ENCODE data around the gene NMNAT2.

The NMNAT2 gene

DNA sequence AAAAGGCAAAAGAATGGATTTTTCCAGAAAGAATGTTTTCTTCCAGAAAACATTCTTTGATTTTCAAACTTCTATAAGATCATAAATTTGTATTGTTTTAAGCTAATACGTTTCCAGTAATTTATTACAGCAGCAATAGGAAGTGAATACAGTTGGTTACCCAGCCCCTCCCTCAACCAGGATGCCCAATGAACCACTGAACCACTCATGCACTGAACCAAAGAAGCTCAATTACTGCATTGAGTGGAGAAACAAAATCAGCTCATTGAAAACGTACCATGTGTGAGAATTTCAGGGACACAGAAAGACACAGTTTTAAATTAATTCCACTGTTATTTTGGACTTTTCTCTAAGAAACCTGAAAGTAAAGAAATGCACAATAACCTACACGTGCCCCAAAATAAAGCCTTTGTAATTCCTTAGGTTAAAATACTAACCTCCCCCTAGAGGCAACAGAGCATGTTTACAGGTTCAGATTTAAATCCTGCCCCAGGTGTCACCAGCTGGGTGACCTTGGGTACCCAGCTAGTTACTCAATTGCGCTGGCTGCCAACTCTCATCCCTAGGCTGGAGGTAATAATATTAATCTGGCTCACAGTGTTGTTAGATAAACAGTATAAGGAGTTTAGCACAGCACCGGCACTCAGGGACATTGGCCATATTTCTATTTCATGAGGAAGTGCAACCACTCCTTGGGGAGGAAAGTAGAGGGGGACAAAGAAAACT, 111.7 kb downstream of the NMNAT2 start:
- Histone ChIP-seq H2AK5ac (ENCODE audit: low read depth, low read length) (no peak overlapping the region), H3K14ac (ENCODE audit: low read length) (no peak overlapping the region), H4K91ac (ENCODE audit: low read depth, low read length, poor library complexity) (no peak overlapping the region), H2AFZ (ENCODE audit: low read length) (no peak overlapping the region), H2BK15ac (ENCODE audit: low read length) (no peak overlapping the region), H3K79me1 (ENCODE audit: low read depth, low read length) (no peaks in the 10 kb centered on the region), H3K27me3 (ENCODE audit: control insufficient read depth in 3 of 3, insufficient read depth in 3 of 3, low read depth in 1 of 3, low read length in 3 of 3) (no peaks in the 10 kb centered on the region), H2BK12ac (ENCODE audit: low read length) (no peak overlapping the region), H3K4me3 (ENCODE audit: low read length in 2 of 2) (no peak overlapping the region), H3K4ac (ENCODE audit: low read length) (no peak overlapping the region), H3K18ac (ENCODE audit: low read length) (no peak overlapping the region), H3K36me3 (replicated peaks in 1 of 2; ENCODE audit: control insufficient read depth in 2 of 2, insufficient read depth in 2 of 2, low read length in 2 of 2) (no peaks in the 10 kb centered on the region), H3K9ac (ENCODE audit: low read depth, low read length, poor library complexity) (no peak overlapping the region), H2BK120ac (ENCODE audit: low read depth, low read length) (no peak overlapping the region), H3K23ac (ENCODE audit: low read depth, low read length, poor library complexity) (no peak overlapping the region), H3K27ac (replicated peaks; ENCODE audit: low read length) (no peak overlapping the region), H2BK5ac (ENCODE audit: low read length) (no peak overlapping the region), H3K4me1 (ENCODE audit: control insufficient read depth in 2 of 2, insufficient read depth in 1 of 2, low read depth in 1 of 2, low read length in 2 of 2) (peaks cover 3 to 7% of the 10 kb centered on the region in 2 donors), H3K9me3 (replicated peaks in 1 of 2; ENCODE audit: control insufficient read depth in 2 of 2, insufficient read depth in 1 of 2, low read depth in 1 of 2, low read length in 2 of 2) (no peaks in the 10 kb centered on the region), H4K8ac (ENCODE audit: low read depth, low read length) (no peak overlapping the region), H3K4me2 (ENCODE audit: insufficient read depth, low read length, poor library complexity, severe bottlenecking) (no peak overlapping the region)
- no CpG with 5 or more reads among the region's 5 CpGs for WGBS, 2 donors (ENCODE audit: extremely low coverage in 2 of 2, insufficient read length in 2 of 2, insufficient replicate concordance in 1 of 2)
- DNase-seq (ENCODE audit: low spot score) = no peak

DNA sequence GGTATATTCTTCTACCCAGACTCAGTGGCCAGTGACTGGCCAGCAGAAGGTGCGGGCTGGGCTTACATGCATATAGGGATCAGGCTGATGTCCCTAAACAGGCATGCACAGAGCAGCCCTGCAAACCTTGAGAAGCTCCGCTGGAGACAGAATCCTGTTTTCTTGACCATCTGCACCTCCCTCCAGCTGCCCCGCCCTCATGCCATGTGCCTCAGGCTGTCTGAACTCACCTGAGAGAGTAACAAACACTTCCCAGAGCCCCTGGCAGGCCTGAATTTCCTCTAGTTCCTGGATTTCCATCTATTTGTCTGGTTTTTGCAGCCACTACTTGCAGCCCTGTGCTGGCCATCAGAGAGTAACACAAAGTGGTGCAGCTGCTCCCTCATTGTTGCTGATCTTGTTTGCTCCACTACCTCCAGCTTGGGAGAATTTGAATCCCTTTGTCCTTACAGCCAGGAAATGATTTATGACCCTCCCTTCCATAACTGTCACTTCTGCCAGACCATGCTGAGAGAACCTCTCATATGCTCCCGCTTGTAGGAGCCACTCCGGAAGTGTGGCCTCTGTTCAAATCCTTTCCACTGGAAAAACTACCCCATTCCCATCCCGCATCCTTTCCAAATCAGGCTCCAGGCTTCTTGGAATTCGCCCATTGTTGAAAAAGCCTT, 113.6 kb downstream of the NMNAT2 start:
- Histone ChIP-seq H2BK12ac (ENCODE audit: low read length) (no peak overlapping the region), H2AK5ac (ENCODE audit: low read depth, low read length) (no peak overlapping the region), H3K23ac (ENCODE audit: low read depth, low read length, poor library complexity) (no peak overlapping the region), H3K79me1 (ENCODE audit: low read depth, low read length) (no peaks in the 10 kb centered on the region), H3K4me1 (ENCODE audit: control insufficient read depth in 2 of 2, insufficient read depth in 1 of 2, low read depth in 1 of 2, low read length in 2 of 2) (peaks cover 3 to 7% of the 10 kb centered on the region in 2 donors), H4K8ac (ENCODE audit: low read depth, low read length) (no peak overlapping the region), H3K18ac (ENCODE audit: low read length) (no peak overlapping the region), H3K27me3 (ENCODE audit: control insufficient read depth in 3 of 3, insufficient read depth in 3 of 3, low read depth in 1 of 3, low read length in 3 of 3) (no peaks in the 10 kb centered on the region), H2BK15ac (ENCODE audit: low read length) (no peak overlapping the region), H4K91ac (ENCODE audit: low read depth, low read length, poor library complexity) (no peak overlapping the region), H3K36me3 (replicated peaks in 1 of 2; ENCODE audit: control insufficient read depth in 2 of 2, insufficient read depth in 2 of 2, low read length in 2 of 2) (no peaks in the 10 kb centered on the region), H3K4me3 (ENCODE audit: low read length in 2 of 2) (no peak overlapping the region), H2BK120ac (ENCODE audit: low read depth, low read length) (no peak overlapping the region), H3K27ac (replicated peaks; ENCODE audit: low read length) (no peak overlapping the region), H2BK5ac (ENCODE audit: low read length) (no peak overlapping the region), H3K4ac (ENCODE audit: low read length) (no peak overlapping the region), H2AFZ (ENCODE audit: low read length) (peak overlapping the region; percentile 53), H3K9me3 (replicated peaks in 1 of 2; ENCODE audit: control insufficient read depth in 2 of 2, insufficient read depth in 1 of 2, low read depth in 1 of 2, low read length in 2 of 2) (no peaks in the 10 kb centered on the region), H3K9ac (ENCODE audit: low read depth, low read length, poor library complexity) (no peak overlapping the region), H3K14ac (ENCODE audit: low read length) (no peak overlapping the region), H3K4me2 (ENCODE audit: insufficient read depth, low read length, poor library complexity, severe bottlenecking) (no peak overlapping the region)
- no CpG with 5 or more reads among the region's 7 CpGs for WGBS, 2 donors (ENCODE audit: extremely low coverage in 2 of 2, insufficient read length in 2 of 2, insufficient replicate concordance in 1 of 2)
- no peak for DNase-seq (ENCODE audit: low spot score)

DNA sequence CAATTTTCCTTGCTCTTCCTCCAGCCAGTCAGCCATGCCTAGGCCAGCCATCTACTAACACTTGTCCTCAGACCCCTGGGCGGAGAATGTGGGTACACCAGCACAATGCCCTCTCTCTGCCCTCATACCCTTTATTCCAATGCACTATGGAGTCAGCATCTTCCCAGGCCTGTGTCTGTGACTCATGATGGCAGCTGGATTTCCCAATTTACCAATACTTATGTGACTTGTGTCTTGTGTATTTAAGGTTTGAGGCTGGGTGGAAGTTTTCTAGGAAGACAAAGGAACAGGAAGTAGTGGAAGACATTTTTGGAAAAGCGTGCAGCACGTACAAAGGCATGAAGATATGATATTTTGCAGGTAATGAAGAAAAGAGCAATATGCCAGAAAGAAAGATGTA, 114.3 kb downstream of the NMNAT2 start:
- Histone ChIP-seq H3K36me3 (replicated peaks in 1 of 2; ENCODE audit: control insufficient read depth in 2 of 2, insufficient read depth in 2 of 2, low read length in 2 of 2) (no peaks in the 10 kb centered on the region), H3K9me3 (replicated peaks in 1 of 2; ENCODE audit: control insufficient read depth in 2 of 2, insufficient read depth in 1 of 2, low read depth in 1 of 2, low read length in 2 of 2) (no peaks in the 10 kb centered on the region), H3K18ac (ENCODE audit: low read length) (peak overlapping the region; percentile 8), H4K8ac (ENCODE audit: low read depth, low read length) (peak overlapping the region; percentile 43), H4K91ac (ENCODE audit: low read depth, low read length, poor library complexity) (no peak overlapping the region), H2AK5ac (ENCODE audit: low read depth, low read length) (no peak overlapping the region), H3K27ac (replicated peaks; ENCODE audit: low read length) (no peak overlapping the region), H2BK15ac (ENCODE audit: low read length) (no peak overlapping the region), H2AFZ (ENCODE audit: low read length) (no peak overlapping the region), H3K27me3 (ENCODE audit: control insufficient read depth in 3 of 3, insufficient read depth in 3 of 3, low read depth in 1 of 3, low read length in 3 of 3) (no peaks in the 10 kb centered on the region), H3K4me3 (ENCODE audit: low read length in 2 of 2) (no peak overlapping the region), H3K4me2 (ENCODE audit: insufficient read depth, low read length, poor library complexity, severe bottlenecking) (no peak overlapping the region), H3K14ac (ENCODE audit: low read length) (no peak overlapping the region), H3K4me1 (ENCODE audit: control insufficient read depth in 2 of 2, insufficient read depth in 1 of 2, low read depth in 1 of 2, low read length in 2 of 2) (peaks cover 3 to 7% of the 10 kb centered on the region in 2 donors), H3K4ac (ENCODE audit: low read length) (no peak overlapping the region), H2BK12ac (ENCODE audit: low read length) (peak overlapping the region; percentile 17), H3K23ac (ENCODE audit: low read depth, low read length, poor library complexity) (no peak overlapping the region), H3K79me1 (ENCODE audit: low read depth, low read length) (no peaks in the 10 kb centered on the region), H2BK120ac (ENCODE audit: low read depth, low read length) (no peak overlapping the region), H2BK5ac (ENCODE audit: low read length) (no peak overlapping the region), H3K9ac (ENCODE audit: low read depth, low read length, poor library complexity) (no peak overlapping the region)
- DNase-seq (ENCODE audit: low spot score) = no peak
- whole genome bisulfite sequencing, 2 donors (ENCODE audit: extremely low coverage in 2 of 2, insufficient read length in 2 of 2, insufficient replicate concordance in 1 of 2) = no CpG with 5 or more reads among the region's 3 CpGs

DNA sequence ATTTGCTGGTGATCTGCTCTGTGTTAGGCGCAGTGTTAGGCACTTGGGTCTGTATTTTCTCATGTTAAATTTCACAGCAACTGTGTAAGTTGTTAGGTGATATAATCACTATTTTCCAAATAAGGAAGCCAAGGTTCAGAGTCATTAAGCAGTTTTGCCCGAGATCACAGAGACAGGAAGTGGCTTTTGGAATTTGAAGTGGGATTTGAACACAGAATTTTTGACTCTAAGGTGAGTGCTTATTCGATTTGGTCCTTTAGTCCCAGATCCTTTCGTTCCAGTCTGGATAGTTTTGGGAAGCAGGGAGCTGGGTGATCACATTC, 114.9 kb downstream of the NMNAT2 start:
- no peaks in the 10 kb centered on the region for H3K9me3 ChIP-seq (replicated peaks in 1 of 2; ENCODE audit: control insufficient read depth in 2 of 2, insufficient read depth in 1 of 2, low read depth in 1 of 2, low read length in 2 of 2)
- H3K9ac ChIP-seq (ENCODE audit: low read depth, low read length, poor library complexity) = no peak overlapping the region
- H2BK120ac ChIP-seq (ENCODE audit: low read depth, low read length) = no peak overlapping the region
- H3K4me1 ChIP-seq (ENCODE audit: control insufficient read depth in 2 of 2, insufficient read depth in 1 of 2, low read depth in 1 of 2, low read length in 2 of 2) = peaks cover 3 to 7% of the 10 kb centered on the region in 2 donors
- H3K36me3 ChIP-seq (replicated peaks in 1 of 2; ENCODE audit: control insufficient read depth in 2 of 2, insufficient read depth in 2 of 2, low read length in 2 of 2) = no peaks in the 10 kb centered on the region
- H3K4me2 ChIP-seq (ENCODE audit: insufficient read depth, low read length, poor library complexity, severe bottlenecking) = no peak overlapping the region
- H2BK5ac ChIP-seq (ENCODE audit: low read length) = no peak overlapping the region
- no peaks in the 10 kb centered on the region for H3K79me1 ChIP-seq (ENCODE audit: low read depth, low read length)
- no peak overlapping the region for H3K14ac ChIP-seq (ENCODE audit: low read length)
- H2BK12ac ChIP-seq (ENCODE audit: low read length) = no peak overlapping the region
- no peak overlapping the region for H3K23ac ChIP-seq (ENCODE audit: low read depth, low read length, poor library complexity)
- peak overlapping the region; percentile 59 for H2AFZ ChIP-seq (ENCODE audit: low read length)
- no peak overlapping the region for H4K91ac ChIP-seq (ENCODE audit: low read depth, low read length, poor library complexity)
- no peaks in the 10 kb centered on the region for H3K27me3 ChIP-seq (ENCODE audit: control insufficient read depth in 3 of 3, insufficient read depth in 3 of 3, low read depth in 1 of 3, low read length in 3 of 3)
- H3K4me3 ChIP-seq (ENCODE audit: low read length in 2 of 2) = no peak overlapping the region
- H2BK15ac ChIP-seq (ENCODE audit: low read length) = no peak overlapping the region
- no peak overlapping the region for H3K4ac ChIP-seq (ENCODE audit: low read length)
- no peak overlapping the region for H2AK5ac ChIP-seq (ENCODE audit: low read depth, low read length)
- H4K8ac ChIP-seq (ENCODE audit: low read depth, low read length) = no peak overlapping the region
- no CpG with 5 or more reads among the region's 4 CpGs for WGBS, 2 donors (ENCODE audit: extremely low coverage in 2 of 2, insufficient read length in 2 of 2, insufficient replicate concordance in 1 of 2)
- no peak for DNase-seq (ENCODE audit: low spot score)
- H3K18ac ChIP-seq (ENCODE audit: low read length) = no peak overlapping the region
- no peak overlapping the region for H3K27ac ChIP-seq (replicated peaks; ENCODE audit: low read length)
